Right forelimb (tissue), 1 donor: ENCODE measurements around the gene ERCC6.

Experiments
- DNase-seq: peaks from one replicate; pipeline ENCODE4 v3.0.0-alpha.2; 2018

Gene ERCC6

GRCh38 chr10:49543604-49544003, 4.7 kb upstream of the ERCC6 start:
- no peak for DNase-seq

GRCh38 chr10:49542353-49542752, 3.4 kb upstream of the ERCC6 start:
- DNase-seq, result no peak

GRCh38 chr10:49541762-49542161, 2.8 kb upstream of the ERCC6 start:
- no peak for DNase-seq

GRCh38 chr10:49540056-49540797, 1.3 kb upstream of the ERCC6 start:
- no peak for DNase-seq

- DNase-seq, result no peak
Measured at GRCh38 chr10:49539320-49539885, 482 bp upstream of the ERCC6 start.

GRCh38 chr10:49534670-49535381, 4.1 kb downstream of the ERCC6 start:
- DNase-seq, result no peak

- DNase-seq, result no peak
Measured at GRCh38 chr10:49532461-49532860, 6.5 kb downstream of the ERCC6 start.

GRCh38 chr10:49528977-49529506, 9.9 kb downstream of the ERCC6 start:
- no peak for DNase-seq

- DNase-seq, result no peak
Measured at GRCh38 chr10:49527850-49528249, 11.1 kb downstream of the ERCC6 start.

- no peak for DNase-seq
Measured at GRCh38 chr10:49527061-49527460, 11.9 kb downstream of the ERCC6 start.

GRCh38 chr10:49526619-49527018, 12.3 kb downstream of the ERCC6 start:
- no peak for DNase-seq

- no peak for DNase-seq
Measured at GRCh38 chr10:49524496-49524895, 14.4 kb downstream of the ERCC6 start.

- no peak for DNase-seq
Measured at GRCh38 chr10:49523301-49523700, 15.6 kb downstream of the ERCC6 start.

- no peak for DNase-seq
Measured at GRCh38 chr10:49521062-49521461, 17.9 kb downstream of the ERCC6 start.

- DNase-seq, result no peak
Measured at GRCh38 chr10:49520122-49520775, 18.7 kb downstream of the ERCC6 start.

GRCh38 chr10:49519717-49520116, 19.2 kb downstream of the ERCC6 start:
- no peak for DNase-seq

- no peak for DNase-seq
Measured at GRCh38 chr10:49518982-49519578, 19.8 kb downstream of the ERCC6 start.

- no peak for DNase-seq
Measured at GRCh38 chr10:49518566-49518965, 20.4 kb downstream of the ERCC6 start.

GRCh38 chr10:49516216-49516970, 22.5 kb downstream of the ERCC6 start:
- DNase-seq, result no peak

- no peak for DNase-seq
Measured at GRCh38 chr10:49512121-49512809, 26.7 kb downstream of the ERCC6 start.

GRCh38 chr10:49509771-49510303, 29.1 kb downstream of the ERCC6 start:
- no peak for DNase-seq
